Body of pancreas (tissue), 4 donors: ENCODE data around the gene SCN5A.

Source experiments
- CTCF ChIP-seq, 7 experiments: fragments of 450-650 bp in 4 of 7; fragments of 200-600 bp in 3 of 7; sonication (generic) in 3 of 7; IDR thresholded peaks; one replicate each; pipeline ENCODE4 v1.5.1; 2016 to 2019; ENCODE audit warnings: antibody characterized with exemption in 7 of 7
- POLR2A ChIP-seq, 3 donors: fragments of 450-650 bp; IDR thresholded peaks; one replicate each; pipeline ENCODE4 v1.6.1; 2016; ENCODE audit warnings: antibody characterized with exemption in 3 of 3, mild to moderate bottlenecking in 2 of 3

- TF ChIP-seq CTCF (IDR thresholded peaks at IDR 0.05) (no peak), POLR2A (IDR thresholded peaks at IDR 0.05) (no peak)
Observed at GRCh38 chr3:38597502-38598060, 51.9 kb downstream of the SCN5A start.
